ENCODE results near the gene TBC1D24. TPM values are rescaled to one million over a fixed set of nuclear protein-coding genes. Genes with fewer than 3 reads are reported as not detected.

The TBC1D24 gene
- total RNA-seq, 2 donors from 2014 or later: 11.4 to 13.3 TPM

- intact Hi-C loops (cut with DNase I): no loop called here
- no peak for DNase-seq (ENCODE audit: low spot score)
Observed at GRCh38 chr16:2443555-2443954, 31.4 kb upstream of the TBC1D24 start.

GRCh38 chr16:2447920-2448583, 26.9 kb upstream of the TBC1D24 start:
- no peak for DNase-seq (ENCODE audit: low spot score)
- intact Hi-C loops (cut with DNase I): no loop called here

- intact Hi-C loops (cut with DNase I): no loop called here
- no peak for DNase-seq (ENCODE audit: low spot score)
Observed at GRCh38 chr16:2449118-2449517, 25.8 kb upstream of the TBC1D24 start.

- no peak for DNase-seq (ENCODE audit: low spot score)
- intact Hi-C loops (cut with DNase I): no loop called here
Observed at GRCh38 chr16:2450535-2450934, 24.4 kb upstream of the TBC1D24 start.

- intact Hi-C loops (cut with DNase I): no loop called here
- peak; percentile 76 for DNase-seq (ENCODE audit: low spot score)
Observed at GRCh38 chr16:2450975-2451381, 23.9 kb upstream of the TBC1D24 start.

GRCh38 chr16:2451851-2452320, 23.0 kb upstream of the TBC1D24 start:
- peak; percentile 65 for DNase-seq (ENCODE audit: low spot score)
- intact Hi-C loops (cut with DNase I): no loop called here

- no peak for DNase-seq (ENCODE audit: low spot score)
- intact Hi-C loops (cut with DNase I): no loop called here
Observed at GRCh38 chr16:2452650-2453049, 22.3 kb upstream of the TBC1D24 start.

- peak; percentile 67 for DNase-seq (ENCODE audit: low spot score)
- intact Hi-C loops (cut with DNase I): no loop called here
Observed at GRCh38 chr16:2455081-2455845, 19.7 kb upstream of the TBC1D24 start.

- intact Hi-C loops (cut with DNase I): no loop called here
- peak; percentile 61 for DNase-seq (ENCODE audit: low spot score)
Observed at GRCh38 chr16:2456551-2457153, 18.3 kb upstream of the TBC1D24 start.

- no peak for DNase-seq (ENCODE audit: low spot score)
- intact Hi-C loops (cut with DNase I): no loop called here
Observed at GRCh38 chr16:2457267-2457666, 17.7 kb upstream of the TBC1D24 start.

- intact Hi-C loops (cut with DNase I): no loop called here
- DNase-seq (ENCODE audit: low spot score): no peak
Observed at GRCh38 chr16:2457946-2458345, 17.0 kb upstream of the TBC1D24 start.

GRCh38 chr16:2458887-2459646, 15.9 kb upstream of the TBC1D24 start:
- DNase-seq (ENCODE audit: low spot score): peak; percentile 80
- intact Hi-C loops (cut with DNase I): no loop called here

GRCh38 chr16:2459647-2460390, 15.1 kb upstream of the TBC1D24 start, which contains the start of gene TEDC2:
TSS of gene TEDC2 (plus strand) at chr16:2460109. CDS start at chr16:2460145, 36 bp downstream.
- intact Hi-C loops (cut with DNase I): no loop called here
- peak; percentile 98 for DNase-seq (ENCODE audit: low spot score)

GRCh38 chr16:2460391-2460713, 14.6 kb upstream of the TBC1D24 start:
- intact Hi-C loops (cut with DNase I): no loop called here
- no peak for DNase-seq (ENCODE audit: low spot score)

- intact Hi-C loops (cut with DNase I): no loop called here
- no peak for DNase-seq (ENCODE audit: low spot score)
Observed at GRCh38 chr16:2460916-2461315, 14.0 kb upstream of the TBC1D24 start.

GRCh38 chr16:2462031-2462866, 12.7 kb upstream of the TBC1D24 start:
- intact Hi-C loops (cut with DNase I): no loop called here
- DNase-seq (ENCODE audit: low spot score): no peak

GRCh38 chr16:2464333-2464732, 10.6 kb upstream of the TBC1D24 start:
- no peak for DNase-seq (ENCODE audit: low spot score)
- intact Hi-C loops (cut with DNase I): no loop called here
